A673 (cell line): ENCODE results near the gene ZBTB47. TPM values are rescaled to one million over a fixed set of nuclear protein-coding genes. Genes with fewer than 3 reads are reported as not detected.

Experiments
- BruUV-seq: library from RNA; stranded (reverse); fragments of 400-500 nt; replicated peaks from 2 replicates; lab custom pipeline; 2021; lab: Mats Ljungman, UMichigan
- CTCF ChIA-PET: fragments of 300-600 bp; sonication (Branson Sonifier 250); formaldehyde crosslinking; loops from one replicate; lab custom pipeline; 2022; ENCODE audit warnings: antibody characterized with exemption; lab: Charles Lee
- POLR2A ChIA-PET: fragments of 300-600 bp; sonication (Branson Sonifier 250); formaldehyde crosslinking; loops from one replicate; lab custom pipeline; 2022; ENCODE audit warnings: antibody characterized with exemption; ENCODE audit not compliant: low non-redundant PET; lab: Charles Lee
- DNase-seq: peaks from one replicate; pipeline ENCODE4 v3.0.0-alpha.2; 2015; ENCODE audit warnings: low spot score
- H3K27ac ChIP-seq: fragments of 200-600 bp; sonication (generic); 2 replicates; pipeline ENCODE4 v1.5.1; 2016; ENCODE audit warnings: mixed run types, low read depth, mild to moderate bottlenecking, mixed read lengths, antibody characterized with exemption, low read length; ENCODE audit not compliant: poor library complexity, severe bottlenecking
- H3K27me3 ChIP-seq: fragments of 200-600 bp; sonication (generic); replicated peaks from 2 replicates; pipeline ENCODE4 v1.6.1; 2017; ENCODE audit warnings: mixed run types, low read depth, mild to moderate bottlenecking, mixed read lengths, antibody characterized with exemption, low read length; ENCODE audit not compliant: insufficient read depth, poor library complexity
- H3K36me3 ChIP-seq: fragments of 200-600 bp; sonication (generic); 2 replicates; pipeline ENCODE4 v1.6.1; 2016; ENCODE audit warnings: mixed run types, mild to moderate bottlenecking, mixed read lengths, antibody characterized with exemption, low read length; ENCODE audit not compliant: insufficient read depth, poor library complexity, severe bottlenecking
- H3K4me1 ChIP-seq: fragments of 200-600 bp; sonication (generic); 2 replicates; pipeline ENCODE4 v1.6.1; 2017; ENCODE audit warnings: mixed run types, mild to moderate bottlenecking, mixed read lengths, antibody characterized with exemption, low read length; ENCODE audit not compliant: insufficient read depth, poor library complexity, severe bottlenecking
- H3K4me3 ChIP-seq: fragments of 200-600 bp; sonication (generic); 2 replicates; pipeline ENCODE4 v1.5.1; 2016; ENCODE audit warnings: low read depth, mixed run types, mild to moderate bottlenecking, mixed read lengths, low read length; ENCODE audit not compliant: poor library complexity, severe bottlenecking
- H3K9me3 ChIP-seq: fragments of 200-600 bp; sonication (generic); 2 replicates; pipeline ENCODE4 v1.6.1; 2016; ENCODE audit warnings: mixed run types, low read depth, mild to moderate bottlenecking, mixed read lengths, antibody characterized with exemption, low read length; ENCODE audit not compliant: poor library complexity, severe bottlenecking
- CTCF ChIP-seq: fragments of 300-800, 200-600 bp; sonication (generic); conservative IDR thresholded peaks from 2 replicates; pipeline ENCODE4 v1.5.1; 2017; ENCODE audit warnings: low read depth, mild to moderate bottlenecking, antibody characterized with exemption, low read length, moderate library complexity, mixed read lengths
- EZH2 ChIP-seq: fragments of 200-600 bp; sonication (generic); IDR thresholded peaks from 2 replicates; pipeline ENCODE4 v1.6.1; 2017; ENCODE audit warnings: borderline replicate concordance, low read depth, mild to moderate bottlenecking, mixed read lengths, antibody characterized with exemption, low read length; ENCODE audit not compliant: poor library complexity, severe bottlenecking
- intact Hi-C: fragments of 100-400 bp; cut with micrococcal nuclease; formaldehyde crosslinking; loops from one replicate; pipeline ENCODE4 v1.10.0; 2022; ENCODE audit not compliant: unreplicated experiment
- total RNA-seq: library from RNA; stranded (reverse); gene quantifications from 2 replicates; pipeline ENCODE4 v1.2.3, GENCODE V29; 2021

The ZBTB47 gene
- total RNA-seq, 1 experiment from 2014 or later: 4.4 TPM

- TF ChIP-seq CTCF: no peak
- TF ChIP-seq EZH2: no peak
- Histone ChIP-seq H3K36me3 (no peaks in the 10 kb centered on the region), H3K4me1 (no peaks in the 10 kb centered on the region), H3K27me3 (no peaks in the 10 kb centered on the region), H3K9me3 (no peaks in the 10 kb centered on the region), H3K27ac (no peak overlapping the region), H3K4me3 (no peak overlapping the region)
- BruUV-seq: no TSS peak
- CTCF ChIA-PET: no interaction called here
- intact Hi-C loops: no loop called here
- POLR2A ChIA-PET: no interaction called here
- no peak for DNase-seq
Measured at GRCh38 chr3:42690766-42691680, 37.5 kb downstream of the ZBTB47 start.

GRCh38 chr3:42691816-42692666, 38.5 kb downstream of the ZBTB47 start:
- BruUV-seq: no TSS peak
- H3K9me3 ChIP-seq: no peaks in the 10 kb centered on the region
- H3K27ac ChIP-seq: no peak overlapping the region
- no peaks in the 10 kb centered on the region for H3K27me3 ChIP-seq
- ChIA-PET POLR2A (no interaction called here), CTCF (no interaction called here)
- H3K4me1 ChIP-seq: no peaks in the 10 kb centered on the region
- no peak for DNase-seq
- no peak overlapping the region for H3K4me3 ChIP-seq
- intact Hi-C loops: no loop called here
- H3K36me3 ChIP-seq: no peaks in the 10 kb centered on the region
- TF ChIP-seq CTCF (no peak), EZH2 (no peak)

GRCh38 chr3:42692667-42693529, 39.4 kb downstream of the ZBTB47 start:
- CTCF ChIA-PET: no interaction called here
- intact Hi-C loops: no loop called here

More at GRCh38 chr3:42692667-42693529, 39.4 kb downstream of the ZBTB47 start:
- Histone ChIP-seq H3K9me3 (no peaks in the 10 kb centered on the region), H3K36me3 (no peaks in the 10 kb centered on the region), H3K27me3 (no peaks in the 10 kb centered on the region), H3K27ac (no peak overlapping the region), H3K4me1 (no peaks in the 10 kb centered on the region), H3K4me3 (no peak overlapping the region)
- TF ChIP-seq EZH2 (no peak), CTCF (no peak)
- no TSS peak for BruUV-seq
- no peak for DNase-seq
- POLR2A ChIA-PET: no interaction called here
